CD4-positive, alpha-beta T cell treated with Interleukin-15 for 4 hours (primary cell): ENCODE data around the gene LENG8.
A peak's percentile ranks its signal among the peaks of the same experiment; 100 is the strongest.
"Not testable (repeated sequence)": the region's sequence is repeated elsewhere in the genome, so short reads cannot be mapped to it uniquely, and the experiment has no call there.

Experiments used
- DNase-seq: peaks from one replicate; pipeline ENCODE4 v3.0.0-alpha.2; 2020; ENCODE audit warnings: low spot score

LENG8 gene

DNA sequence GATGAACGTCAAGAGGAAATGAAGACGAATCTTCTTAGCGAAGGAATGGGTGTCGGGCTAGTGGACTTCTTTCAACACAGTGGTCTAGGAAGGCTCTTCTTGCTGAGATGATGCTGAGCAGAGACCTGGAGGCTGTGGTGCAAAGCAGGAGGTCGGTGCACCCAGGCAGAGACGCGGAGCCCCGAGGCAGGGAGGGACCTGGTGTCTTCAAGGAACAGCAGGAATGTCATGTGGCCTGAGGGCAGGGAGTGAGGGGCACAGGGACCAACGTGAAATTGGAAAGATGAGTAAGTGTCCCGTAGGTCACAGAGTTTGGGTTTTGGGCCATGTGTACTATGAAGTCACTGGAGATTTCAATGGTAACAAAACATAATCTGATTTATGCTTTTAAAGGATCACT, 35.5 kb downstream of the LENG8 start:
- DNase-seq = no peak

- no peak for DNase-seq
Measured at GRCh38 chr19:54485851-54486250, 36.9 kb downstream of the LENG8 start.

DNA sequence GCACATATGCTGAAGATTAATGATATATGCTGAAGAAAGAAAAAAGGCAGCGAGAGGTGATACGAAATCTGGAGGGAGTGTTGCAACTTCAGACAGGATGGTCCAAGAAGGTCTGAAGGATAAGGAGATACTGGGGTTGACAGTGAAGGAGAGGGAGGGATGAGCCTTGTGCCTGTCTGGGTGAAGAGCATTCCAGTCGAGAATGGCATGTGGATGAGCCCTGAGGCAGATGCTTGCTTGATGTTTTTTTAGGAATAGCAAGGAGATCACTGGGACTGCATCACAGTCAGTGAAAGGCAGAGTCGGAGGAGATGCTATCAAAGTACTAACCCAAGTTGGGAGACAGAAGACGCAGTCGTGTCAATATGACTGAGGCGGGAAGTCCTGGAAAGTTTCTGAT, 40.3 kb downstream of the LENG8 start:
- DNase-seq = no peak

DNA sequence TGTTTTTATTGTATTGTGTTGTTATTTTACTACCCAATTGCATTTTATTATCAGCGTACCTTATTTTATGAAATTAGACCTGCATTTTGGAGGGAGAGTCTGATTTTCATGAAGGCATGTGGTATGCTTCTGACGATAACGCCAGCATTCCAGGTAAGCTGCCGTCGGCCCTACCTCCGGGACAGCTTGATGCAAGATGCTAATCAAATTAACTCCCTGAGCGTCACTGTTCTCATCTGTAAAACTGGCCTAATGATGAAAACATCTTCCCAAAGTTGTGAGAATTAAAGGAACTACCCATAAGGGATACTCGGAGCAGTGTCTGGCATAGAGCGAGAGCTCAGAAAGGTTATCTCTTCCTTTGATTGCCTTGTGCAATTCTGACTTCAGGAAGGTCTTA, 40.8 kb downstream of the LENG8 start:
- no peak for DNase-seq

- DNase-seq = no peak
Measured at GRCh38 chr19:54492568-54492967, 43.6 kb downstream of the LENG8 start.

DNA sequence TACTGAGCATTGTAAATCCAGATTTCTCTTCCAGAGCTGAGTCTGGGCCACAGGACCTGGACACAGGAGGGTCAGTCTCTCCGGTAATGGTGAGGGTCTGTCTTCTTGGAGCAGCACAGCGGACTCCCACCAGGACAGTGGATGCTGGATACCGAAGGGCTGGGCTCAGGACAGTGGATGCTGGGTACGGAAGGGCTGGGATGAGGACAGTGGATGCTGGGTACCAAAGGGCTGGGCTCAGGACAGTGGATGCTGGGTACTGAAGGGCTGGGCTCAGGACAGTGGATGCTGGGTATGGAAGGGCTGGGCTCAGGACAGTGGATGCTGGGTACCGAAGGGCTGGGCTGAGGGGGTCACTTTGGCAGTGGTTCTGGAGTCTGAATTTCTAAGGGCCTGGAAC, 44.1 kb downstream of the LENG8 start:
- DNase-seq = not testable (repeated sequence)

- no peak for DNase-seq
Measured at GRCh38 chr19:54493967-54494585, 45.1 kb downstream of the LENG8 start.

- not testable (repeated sequence) for DNase-seq
Measured at GRCh38 chr19:54495284-54495683, 46.3 kb downstream of the LENG8 start.

GRCh38 chr19:54497747-54498450, 48.9 kb downstream of the LENG8 start:
- peak; percentile 13 for DNase-seq

DNA sequence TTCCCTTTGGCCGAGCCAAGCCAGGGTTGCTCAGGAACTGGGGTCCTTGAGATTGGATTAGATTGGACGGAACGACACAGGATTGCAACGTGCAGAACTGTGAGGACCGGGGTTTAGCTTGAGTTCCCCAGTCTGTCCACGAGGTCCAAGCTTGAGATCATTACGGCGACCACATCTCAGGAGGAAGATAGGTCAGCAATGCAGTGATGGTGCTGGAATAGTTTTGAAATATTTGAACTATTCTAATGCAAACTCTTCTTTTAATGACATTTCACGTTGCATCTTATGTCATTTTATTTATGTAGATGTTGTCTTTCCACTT, 49.4 kb downstream of the LENG8 start:
- not testable (repeated sequence) for DNase-seq

DNA sequence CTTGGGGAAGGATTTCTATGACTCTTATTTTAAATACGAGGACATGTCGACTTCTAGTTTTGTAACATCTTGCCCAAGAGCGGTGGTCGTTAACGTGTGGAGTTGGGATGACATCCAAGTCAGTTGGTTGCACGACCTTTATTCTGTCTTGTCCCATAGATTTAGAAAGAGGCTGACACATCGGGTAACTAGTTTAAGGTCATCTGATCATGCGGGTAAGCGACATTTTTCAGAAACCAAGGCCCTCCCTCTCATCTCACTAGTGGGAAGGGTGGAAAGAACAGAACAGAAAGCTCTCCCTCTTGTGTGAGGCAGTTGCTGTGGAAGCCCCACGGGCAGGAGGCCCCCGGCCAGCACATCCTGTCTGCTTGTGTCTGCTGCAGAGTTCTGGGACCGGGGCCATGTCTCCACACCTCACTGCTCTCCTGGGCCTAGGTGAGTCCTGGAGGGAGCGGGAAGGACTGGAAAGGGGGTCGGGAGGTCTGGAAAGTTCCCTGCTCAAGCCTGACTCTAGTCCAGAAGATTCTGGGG, 53.6 kb downstream of the LENG8 start, which contains the start of gene LAIR2:
LAIR2 (plus strand) TSS at position 314 of the 531 bp plus-strand sequence; CDS start at position 402, 88 bp downstream.
- DNase-seq = peak; percentile 9

DNA sequence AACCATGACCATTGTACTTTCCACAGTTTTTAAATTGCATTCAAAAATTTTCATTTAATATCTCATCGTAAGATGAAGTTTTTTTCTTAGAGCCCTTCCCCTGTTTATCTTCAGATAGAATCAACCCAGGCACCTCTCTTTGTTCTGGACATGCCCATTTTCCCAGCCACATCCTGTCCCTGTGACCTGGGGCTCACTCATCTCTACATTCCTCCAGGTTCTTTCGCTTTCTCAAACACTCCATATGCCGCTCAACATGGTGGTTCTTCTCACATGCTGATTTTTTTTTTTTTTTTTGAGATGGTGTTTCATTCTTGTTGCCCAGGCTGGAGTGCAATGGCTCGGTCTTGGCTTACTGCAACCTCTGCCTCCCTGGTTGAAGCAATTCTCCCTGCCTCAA, 56.5 kb downstream of the LENG8 start:
- not testable (repeated sequence) for DNase-seq

DNA sequence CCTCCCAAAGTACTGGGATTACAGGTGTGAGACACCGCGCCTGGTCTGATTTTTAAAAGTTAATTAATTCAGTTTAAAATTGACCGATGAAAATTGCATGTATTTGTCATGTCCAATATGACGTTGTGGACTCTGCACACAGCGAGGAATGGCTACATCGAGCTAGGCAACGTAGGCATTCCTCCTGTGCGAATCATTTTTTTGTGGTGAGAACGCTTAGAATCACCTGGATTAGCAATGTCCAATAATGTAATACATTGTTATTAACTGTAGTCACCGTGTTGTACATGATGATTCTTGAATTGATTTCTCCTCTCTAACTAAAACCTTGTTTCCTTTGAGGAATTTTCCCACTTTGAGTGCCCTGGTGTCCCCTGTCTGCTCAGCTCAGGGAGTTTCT, 57.1 kb downstream of the LENG8 start:
- no peak for DNase-seq

- DNase-seq = not testable (repeated sequence)
Measured at GRCh38 chr19:54507038-54507717, 58.2 kb downstream of the LENG8 start.

- DNase-seq = no peak
Measured at GRCh38 chr19:54507824-54508223, 58.8 kb downstream of the LENG8 start.

GRCh38 chr19:54508487-54508886, 59.5 kb downstream of the LENG8 start:
- not testable (repeated sequence) for DNase-seq

GRCh38 chr19:54509200-54509940, 60.4 kb downstream of the LENG8 start:
- DNase-seq = not testable (repeated sequence)
